Astrocyte (in vitro differentiated cells and primary cell): ENCODE data around the gene MFNG. TPM values are rescaled to one million over a fixed set of nuclear protein-coding genes. Genes with fewer than 3 reads are reported as not detected.

Source experiments
- DNase-seq: peaks from one replicate; pipeline ENCODE4 v3.0.0-alpha.2; 2010; ENCODE audit warnings: low read depth
- FAIRE-seq: peaks from 2 replicates; lab custom pipeline; 2011; peaks lifted over from hg19 to GRCh38; lab: Jason Lieb, UNC
- H2AFZ ChIP-seq: 2 replicates; pipeline ENCODE4 v1.6.0; 2012; ENCODE audit warnings: low read depth, low read length, inconsistent platforms
- H3K27ac ChIP-seq: 2 replicates; pipeline ENCODE4 v1.5.1; 2011; ENCODE audit warnings: low read depth, low read length, inconsistent platforms
- H3K27me3 ChIP-seq: 2 replicates; pipeline ENCODE4 v1.6.0; 2011; ENCODE audit warnings: low read length, inconsistent platforms; ENCODE audit not compliant: insufficient read depth
- H3K36me3 ChIP-seq: 2 replicates; pipeline ENCODE4 v1.5.1; 2011; ENCODE audit warnings: low read length, inconsistent platforms; ENCODE audit not compliant: insufficient read depth
- H3K4me1 ChIP-seq: 2 replicates; pipeline ENCODE4 v1.5.1; 2011; ENCODE audit warnings: low read length, inconsistent platforms; ENCODE audit not compliant: insufficient read depth
- H3K4me2 ChIP-seq: 2 replicates; pipeline ENCODE4 v1.6.0; 2012; ENCODE audit warnings: low read length, inconsistent platforms
- H3K4me3 ChIP-seq: 2 replicates; pipeline ENCODE4 v1.5.1; 2011; ENCODE audit warnings: low read depth, mild to moderate bottlenecking, low read length, inconsistent platforms; ENCODE audit not compliant: insufficient read depth
- H3K79me2 ChIP-seq: 2 replicates; pipeline ENCODE4 v1.6.0; 2012; ENCODE audit warnings: mild to moderate bottlenecking, low read length, inconsistent platforms; ENCODE audit not compliant: insufficient read depth
- H3K9ac ChIP-seq: 2 replicates; pipeline ENCODE4 v1.6.0; 2012; ENCODE audit warnings: mild to moderate bottlenecking, low read length, inconsistent platforms
- H3K9me3 ChIP-seq: 2 replicates; pipeline ENCODE4 v1.5.1; 2012; ENCODE audit warnings: low read depth, mild to moderate bottlenecking, low read length, inconsistent platforms; ENCODE audit not compliant: insufficient read depth
- H4K20me1 ChIP-seq: 2 replicates; pipeline ENCODE4 v1.6.0; 2012; ENCODE audit warnings: low read length, inconsistent platforms; ENCODE audit not compliant: insufficient read depth
- H3K27ac Mint-ChIP-seq: one replicate; pipeline ENCODE4 v1.8.0; 2021; ENCODE audit warnings: mild to moderate bottlenecking, mixed read lengths; ENCODE audit not compliant: unreplicated experiment
- H3K27me3 Mint-ChIP-seq: one replicate; pipeline ENCODE4 v1.8.0; 2021; ENCODE audit warnings: low read depth, mixed read lengths; ENCODE audit not compliant: unreplicated experiment
- H3K36me3 Mint-ChIP-seq: one replicate; pipeline ENCODE4 v1.8.0; 2021; ENCODE audit warnings: low read depth, mixed read lengths; ENCODE audit not compliant: unreplicated experiment
- H3K4me1 Mint-ChIP-seq: one replicate; pipeline ENCODE4 v1.8.0; 2021; ENCODE audit warnings: low read depth, mixed read lengths; ENCODE audit not compliant: unreplicated experiment
- H3K4me3 Mint-ChIP-seq: one replicate; pipeline ENCODE4 v1.8.0; 2021; ENCODE audit warnings: mild to moderate bottlenecking, moderate library complexity, mixed read lengths; ENCODE audit not compliant: unreplicated experiment
- H3K9me3 Mint-ChIP-seq: one replicate; pipeline ENCODE4 v1.8.0; 2021; ENCODE audit warnings: mild to moderate bottlenecking, mixed read lengths; ENCODE audit not compliant: unreplicated experiment
- CTCF ChIP-seq: IDR thresholded peaks from 2 replicates; pipeline ENCODE4 v1.5.1; 2011; ENCODE audit warnings: low read depth, mild to moderate bottlenecking, inconsistent platforms, low read length, moderate library complexity; ENCODE audit not compliant: insufficient read depth
- EZH2 ChIP-seq: IDR thresholded peaks from 2 replicates; pipeline ENCODE4 v1.6.1; 2012; ENCODE audit warnings: mild to moderate bottlenecking, low read length, inconsistent platforms; ENCODE audit not compliant: insufficient read depth
- total RNA-seq: library from RNA; stranded (reverse); gene quantifications from 2 replicates; pipeline ENCODE4 v1.2.1, GENCODE V29; 2021

MFNG gene
- total RNA-seq, 1 donor from 2014 or later = 1.4 TPM

- Histone ChIP-seq H3K27me3 (peaks cover 21% of the 10 kb centered on the region), H4K20me1 (peaks cover 51% of the 10 kb centered on the region), H3K4me1 (peaks cover 11% of the 10 kb centered on the region), H3K79me2 (no peaks in the 10 kb centered on the region), H3K36me3 (no peaks in the 10 kb centered on the region), H3K9me3 (no peaks in the 10 kb centered on the region), H3K9ac (no peak overlapping the region), H3K27ac (no peak overlapping the region), H3K4me3 (peak overlapping the region; percentile 25), H3K4me2 (peak overlapping the region; percentile 93), H2AFZ (peak overlapping the region; percentile 73)
- H3K27me3 Mint-ChIP-seq = peaks cover 69% of the 10 kb centered on the region
- peak overlapping the region; percentile 90 for H3K4me3 Mint-ChIP-seq
- FAIRE-seq (no peak), DNase-seq (peak; percentile 32)
- H3K36me3 Mint-ChIP-seq = peaks cover 2% of the 10 kb centered on the region
- peaks cover 2% of the 10 kb centered on the region for H3K9me3 Mint-ChIP-seq
- H3K27ac Mint-ChIP-seq = peak overlapping the region; percentile 29
- TF ChIP-seq EZH2 (no peak), CTCF (no peak)
- peaks cover 9% of the 10 kb centered on the region for H3K4me1 Mint-ChIP-seq
Observed at GRCh38 chr22:37420686-37421467, 65.3 kb downstream of the MFNG start.

DNA sequence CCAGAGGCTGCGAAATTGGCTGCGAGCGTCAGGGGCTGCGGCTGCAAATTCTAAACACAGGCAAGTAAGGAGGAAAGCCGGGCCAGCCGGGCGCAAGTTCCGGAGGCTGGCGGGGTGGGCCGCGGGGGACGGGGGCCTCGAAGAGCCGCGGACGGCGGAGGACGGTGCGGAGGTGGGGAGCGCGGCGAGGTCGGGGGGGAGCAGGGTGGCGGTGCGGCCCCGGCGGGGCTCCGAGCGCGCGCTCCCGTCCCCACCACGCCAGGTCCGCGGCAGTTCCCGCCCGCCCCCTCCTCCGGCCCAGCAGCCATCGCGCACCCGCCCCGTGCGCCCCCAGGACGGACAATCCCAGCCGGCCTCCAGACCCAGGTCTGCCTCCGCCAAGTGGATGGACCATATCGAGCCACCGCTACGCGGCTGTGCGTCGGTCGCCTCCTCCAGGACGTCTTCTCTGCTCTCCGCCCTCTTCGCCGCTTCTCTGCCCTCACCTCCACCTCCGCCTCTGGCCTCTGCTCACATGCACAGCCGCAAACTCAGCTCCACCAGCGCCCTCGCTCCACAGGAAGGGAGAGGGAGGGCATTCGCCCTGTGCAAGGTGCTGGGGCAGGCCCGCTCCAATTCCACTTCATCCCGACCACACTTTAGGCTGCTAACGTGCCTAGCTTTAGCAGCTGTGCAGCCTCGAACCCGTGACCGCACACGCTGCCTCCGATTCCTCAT is 66.1 kb downstream of the MFNG start:
- Histone ChIP-seq H2AFZ (peak overlapping the region; percentile 73), H3K9me3 (no peaks in the 10 kb centered on the region), H3K4me3 (peak overlapping the region; percentile 25), H3K4me1 (peaks cover 8% of the 10 kb centered on the region), H3K36me3 (no peaks in the 10 kb centered on the region), H3K4me2 (peak overlapping the region; percentile 93), H3K27me3 (peaks cover 18% of the 10 kb centered on the region), H3K79me2 (no peaks in the 10 kb centered on the region), H3K9ac (no peak overlapping the region), H3K27ac (no peak overlapping the region), H4K20me1 (peaks cover 49% of the 10 kb centered on the region)
- DNase-seq = peak; percentile 14
- Mint-ChIP-seq H3K36me3 (peaks cover 2% of the 10 kb centered on the region), H3K27ac (peak overlapping the region; percentile 29), H3K4me1 (peaks cover 7% of the 10 kb centered on the region), H3K27me3 (peaks cover 66% of the 10 kb centered on the region), H3K9me3 (peaks cover 2% of the 10 kb centered on the region), H3K4me3 (peak overlapping the region; percentile 90)
- no peak for FAIRE-seq
- TF ChIP-seq CTCF (no peak), EZH2 (peak; percentile 25)
